ENCODE measurements around the gene EDN2.

Gene EDN2

GRCh38 chr1:41464885-41465284 is 19.6 kb downstream of the EDN2 start:
- CTCF ChIA-PET: interaction anchor here (1.1 to 1.2 kb wide), 2 partner anchors 25 to 27 kb away, joined by 3 read pairs; no protein-coding TSS in a partner anchor

GRCh38 chr1:41463516-41463915 is 21.0 kb downstream of the EDN2 start:
- H3K36me3 ChIP-seq (ENCODE audit: control insufficient read depth in 4 of 4, insufficient read depth in 4 of 4, low read length in 3 of 4): no peaks in the 10 kb centered on the region
- ChIA-PET POLR2A (interaction anchor here (0.7 kb wide), 1 partner anchor 128 kb away, joined by 3 read pairs; no protein-coding TSS in a partner anchor), CTCF (interaction anchor here (1.1 to 1.8 kb wide), 2 partner anchors 9 to 28 kb away, joined by 3 to 6 read pairs; no protein-coding TSS in a partner anchor)
- no peak for DNase-seq
- no peaks in the 10 kb centered on the region for H3K27me3 ChIP-seq (replicated peaks in 2 of 5; ENCODE audit: control insufficient read depth in 4 of 5, insufficient read depth in 5 of 5, low read length in 4 of 5)
- H3K4me1 ChIP-seq (ENCODE audit: control extremely low read depth in 1 of 4, control insufficient read depth in 4 of 4, insufficient read depth in 4 of 4, low read length in 3 of 4): no peaks in the 10 kb centered on the region
- H3K9me3 ChIP-seq (ENCODE audit: control extremely low read depth in 1 of 5, control insufficient read depth in 4 of 5, insufficient read depth in 2 of 5, low read depth in 1 of 5, low read length in 4 of 5): no peaks in the 10 kb centered on the region
- H3K4me3 ChIP-seq (ENCODE audit: control insufficient read depth in 1 of 7, extremely low read depth in 1 of 7, insufficient read depth in 4 of 7, low read depth in 2 of 7, low read length in 6 of 7): no peak overlapping the region
- no peak overlapping the region for H3K27ac ChIP-seq (ENCODE audit: insufficient read depth in 1 of 2, low read depth in 1 of 2, low read length in 2 of 2, poor library complexity in 1 of 2, severe bottlenecking in 2 of 2)
- 92% methylated on average over 2 of the region's 2 CpGs for WGBS (ENCODE audit: insufficient coverage)

More at GRCh38 chr1:41464885-41465284, 19.6 kb downstream of the EDN2 start:
- POLR2A ChIA-PET: no interaction called here
- WGBS (ENCODE audit: insufficient coverage): 97% methylated on average over 5 of the region's 7 CpGs
- no peaks in the 10 kb centered on the region for H3K27me3 ChIP-seq (replicated peaks in 2 of 5; ENCODE audit: control insufficient read depth in 4 of 5, insufficient read depth in 5 of 5, low read length in 4 of 5)
- no peaks in the 10 kb centered on the region for H3K9me3 ChIP-seq (ENCODE audit: control extremely low read depth in 1 of 5, control insufficient read depth in 4 of 5, insufficient read depth in 2 of 5, low read depth in 1 of 5, low read length in 4 of 5)
- H3K36me3 ChIP-seq (ENCODE audit: control insufficient read depth in 4 of 4, insufficient read depth in 4 of 4, low read length in 3 of 4): no peaks in the 10 kb centered on the region
- no peaks in the 10 kb centered on the region for H3K4me1 ChIP-seq (ENCODE audit: control extremely low read depth in 1 of 4, control insufficient read depth in 4 of 4, insufficient read depth in 4 of 4, low read length in 3 of 4)
- no peak overlapping the region for H3K4me3 ChIP-seq (ENCODE audit: control insufficient read depth in 1 of 7, extremely low read depth in 1 of 7, insufficient read depth in 4 of 7, low read depth in 2 of 7, low read length in 6 of 7)
- DNase-seq: no peak
- no peak overlapping the region for H3K27ac ChIP-seq (ENCODE audit: insufficient read depth in 1 of 2, low read depth in 1 of 2, low read length in 2 of 2, poor library complexity in 1 of 2, severe bottlenecking in 2 of 2)

- no peak overlapping the region for H3K27ac ChIP-seq (ENCODE audit: insufficient read depth in 1 of 2, low read depth in 1 of 2, low read length in 2 of 2, poor library complexity in 1 of 2, severe bottlenecking in 2 of 2)
- H3K36me3 ChIP-seq (ENCODE audit: control insufficient read depth in 4 of 4, insufficient read depth in 4 of 4, low read length in 3 of 4): no peaks in the 10 kb centered on the region
- WGBS (ENCODE audit: insufficient coverage): 100% methylated on average over 1 of the region's 2 CpGs
- no peak overlapping the region for H3K4me3 ChIP-seq (ENCODE audit: control insufficient read depth in 1 of 7, extremely low read depth in 1 of 7, insufficient read depth in 4 of 7, low read depth in 2 of 7, low read length in 6 of 7)
- POLR2A ChIA-PET: no interaction called here
- no peaks in the 10 kb centered on the region for H3K9me3 ChIP-seq (ENCODE audit: control extremely low read depth in 1 of 5, control insufficient read depth in 4 of 5, insufficient read depth in 2 of 5, low read depth in 1 of 5, low read length in 4 of 5)
- DNase-seq: no peak
- CTCF ChIA-PET: interaction anchor here (1.8 kb wide), 1 partner anchor 8 kb away, joined by 6 read pairs; no protein-coding TSS in a partner anchor
- H3K4me1 ChIP-seq (ENCODE audit: control extremely low read depth in 1 of 4, control insufficient read depth in 4 of 4, insufficient read depth in 4 of 4, low read length in 3 of 4): no peaks in the 10 kb centered on the region
- H3K27me3 ChIP-seq (replicated peaks in 2 of 5; ENCODE audit: control insufficient read depth in 4 of 5, insufficient read depth in 5 of 5, low read length in 4 of 5): no peaks in the 10 kb centered on the region
These were observed 21.8 kb downstream of the EDN2 start for GRCh38 chr1:41462680-41463004.

GRCh38 chr1:41461790-41462679 is 22.4 kb downstream of the EDN2 start:
- WGBS (ENCODE audit: insufficient coverage): 100% methylated on average over 2 of the region's 4 CpGs
- no peaks in the 10 kb centered on the region for H3K36me3 ChIP-seq (ENCODE audit: control insufficient read depth in 4 of 4, insufficient read depth in 4 of 4, low read length in 3 of 4)
- no peak for DNase-seq
- H3K27me3 ChIP-seq (replicated peaks in 2 of 5; ENCODE audit: control insufficient read depth in 4 of 5, insufficient read depth in 5 of 5, low read length in 4 of 5): no peaks in the 10 kb centered on the region
- ChIA-PET POLR2A (no interaction called here), CTCF (interaction anchor here (0.6 to 1.8 kb wide), 2 partner anchors 13 to 248 kb away, joined by 3 to 4 read pairs; no protein-coding TSS in a partner anchor)
- H3K9me3 ChIP-seq (ENCODE audit: control extremely low read depth in 1 of 5, control insufficient read depth in 4 of 5, insufficient read depth in 2 of 5, low read depth in 1 of 5, low read length in 4 of 5): no peaks in the 10 kb centered on the region
- no peaks in the 10 kb centered on the region for H3K4me1 ChIP-seq (ENCODE audit: control extremely low read depth in 1 of 4, control insufficient read depth in 4 of 4, insufficient read depth in 4 of 4, low read length in 3 of 4)
- H3K4me3 ChIP-seq (ENCODE audit: control insufficient read depth in 1 of 7, extremely low read depth in 1 of 7, insufficient read depth in 4 of 7, low read depth in 2 of 7, low read length in 6 of 7): no peak overlapping the region
- H3K27ac ChIP-seq (ENCODE audit: insufficient read depth in 1 of 2, low read depth in 1 of 2, low read length in 2 of 2, poor library complexity in 1 of 2, severe bottlenecking in 2 of 2): no peak overlapping the region

GRCh38 chr1:41456847-41457540 is 27.5 kb downstream of the EDN2 start:
- H3K27me3 ChIP-seq (replicated peaks in 2 of 5; ENCODE audit: control insufficient read depth in 4 of 5, insufficient read depth in 5 of 5, low read length in 4 of 5): peaks cover 0 to 2% (median 0%) of the 10 kb centered on the region in 5 experiments
- no peak overlapping the region for H3K27ac ChIP-seq (ENCODE audit: insufficient read depth in 1 of 2, low read depth in 1 of 2, low read length in 2 of 2, poor library complexity in 1 of 2, severe bottlenecking in 2 of 2)
- CTCF ChIA-PET: interaction anchor here (1.0 to 1.2 kb wide), 2 partner anchors 11 to 25 kb away, joined by 3 to 4 read pairs; no protein-coding TSS in a partner anchor
- DNase-seq: no peak
- 92% methylated on average over 10 of the region's 10 CpGs for WGBS (ENCODE audit: insufficient coverage)
- H3K4me1 ChIP-seq (ENCODE audit: control extremely low read depth in 1 of 4, control insufficient read depth in 4 of 4, insufficient read depth in 4 of 4, low read length in 3 of 4): no peaks in the 10 kb centered on the region
- no peak overlapping the region for H3K4me3 ChIP-seq (ENCODE audit: control insufficient read depth in 1 of 7, extremely low read depth in 1 of 7, insufficient read depth in 4 of 7, low read depth in 2 of 7, low read length in 6 of 7)
- POLR2A ChIA-PET: no interaction called here
- H3K36me3 ChIP-seq (ENCODE audit: control insufficient read depth in 4 of 4, insufficient read depth in 4 of 4, low read length in 3 of 4): no peaks in the 10 kb centered on the region
- no peaks in the 10 kb centered on the region for H3K9me3 ChIP-seq (ENCODE audit: control extremely low read depth in 1 of 5, control insufficient read depth in 4 of 5, insufficient read depth in 2 of 5, low read depth in 1 of 5, low read length in 4 of 5)

- CTCF ChIA-PET: interaction anchor here (1.0 to 1.5 kb wide), 4 partner anchors 8 to 40 kb away, joined by 3 to 6 read pairs (median 4); no protein-coding TSS in a partner anchor
- POLR2A ChIA-PET: interaction anchor here (0.6 kb wide), 1 partner anchor 44 kb away, joined by 3 read pairs; no protein-coding TSS in a partner anchor
These were observed 28.8 kb downstream of the EDN2 start for GRCh38 chr1:41455479-41456332.

More at GRCh38 chr1:41455479-41456332, 28.8 kb downstream of the EDN2 start:
- no peak for DNase-seq
- no peaks in the 10 kb centered on the region for H3K36me3 ChIP-seq (ENCODE audit: control insufficient read depth in 4 of 4, insufficient read depth in 4 of 4, low read length in 3 of 4)
- H3K9me3 ChIP-seq (ENCODE audit: control extremely low read depth in 1 of 5, control insufficient read depth in 4 of 5, insufficient read depth in 2 of 5, low read depth in 1 of 5, low read length in 4 of 5): no peaks in the 10 kb centered on the region
- peak overlapping the region in 1 of 7 experiments; percentile 1 for H3K4me3 ChIP-seq (ENCODE audit: control insufficient read depth in 1 of 7, extremely low read depth in 1 of 7, insufficient read depth in 4 of 7, low read depth in 2 of 7, low read length in 6 of 7)
- WGBS (ENCODE audit: insufficient coverage): 91% methylated on average over 7 of the region's 8 CpGs
- no peak overlapping the region for H3K27ac ChIP-seq (ENCODE audit: insufficient read depth in 1 of 2, low read depth in 1 of 2, low read length in 2 of 2, poor library complexity in 1 of 2, severe bottlenecking in 2 of 2)
- no peaks in the 10 kb centered on the region for H3K4me1 ChIP-seq (ENCODE audit: control extremely low read depth in 1 of 4, control insufficient read depth in 4 of 4, insufficient read depth in 4 of 4, low read length in 3 of 4)
- H3K27me3 ChIP-seq (replicated peaks in 2 of 5; ENCODE audit: control insufficient read depth in 4 of 5, insufficient read depth in 5 of 5, low read length in 4 of 5): peaks cover 0 to 2% (median 0%) of the 10 kb centered on the region in 5 experiments

All from common myeloid progenitor, CD34-positive (primary cell).